GM23338 (cell line): ENCODE measurements around the gene CXXC5.

Experiments
- CTCF ChIP-seq, 2 experiments: fragments of 200-600 bp in 1 of 2; sonication (generic) in 1 of 2; conservative IDR thresholded peaks; 2 replicates each; pipeline versions ENCODE4 v1.5.1 to v1.6.1; 2016 to 2017; ENCODE audit warnings: antibody characterized with exemption in 2 of 2, low read depth in 2 of 2, mild to moderate bottlenecking in 2 of 2, moderate library complexity in 1 of 2
- POLR2AphosphoS5 ChIP-seq: IDR thresholded peaks from 2 replicates; pipeline ENCODE4 v1.6.1; 2016; ENCODE audit warnings: antibody characterized with exemption, low read depth
- TF ChIP-seq, protein P1 (sequence below): IDR thresholded peaks from 2 replicates; pipeline ENCODE4 v1.6.1; 2016; ENCODE audit warnings: antibody characterized with exemption

- no peak for TF ChIP-seq POLR2AphosphoS5
- no peak for TF ChIP-seq CTCF (conservative IDR thresholded peaks at IDR 0.05; ENCODE audit: low read depth in 2 of 2)
- TF ChIP-seq, protein P1, sequence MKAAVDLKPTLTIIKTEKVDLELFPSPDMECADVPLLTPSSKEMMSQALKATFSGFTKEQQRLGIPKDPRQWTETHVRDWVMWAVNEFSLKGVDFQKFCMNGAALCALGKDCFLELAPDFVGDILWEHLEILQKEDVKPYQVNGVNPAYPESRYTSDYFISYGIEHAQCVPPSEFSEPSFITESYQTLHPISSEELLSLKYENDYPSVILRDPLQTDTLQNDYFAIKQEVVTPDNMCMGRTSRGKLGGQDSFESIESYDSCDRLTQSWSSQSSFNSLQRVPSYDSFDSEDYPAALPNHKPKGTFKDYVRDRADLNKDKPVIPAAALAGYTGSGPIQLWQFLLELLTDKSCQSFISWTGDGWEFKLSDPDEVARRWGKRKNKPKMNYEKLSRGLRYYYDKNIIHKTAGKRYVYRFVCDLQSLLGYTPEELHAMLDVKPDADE, result no peak
Measured at GRCh38 chr5:139664086-139664693, 16.0 kb downstream of the CXXC5 start.
